Activated gamma-delta T cell treated with Interleukin-2 at 50 U/mL for 16 hours (primary cell): ENCODE measurements around the gene CRHR1.
A peak's percentile ranks its signal among the peaks of the same experiment; 100 is the strongest.

ENCODE experiments used
- DNase-seq: peaks from one replicate; pipeline ENCODE4 v3.0.0-alpha.2; 2020

The CRHR1 gene

DNA sequence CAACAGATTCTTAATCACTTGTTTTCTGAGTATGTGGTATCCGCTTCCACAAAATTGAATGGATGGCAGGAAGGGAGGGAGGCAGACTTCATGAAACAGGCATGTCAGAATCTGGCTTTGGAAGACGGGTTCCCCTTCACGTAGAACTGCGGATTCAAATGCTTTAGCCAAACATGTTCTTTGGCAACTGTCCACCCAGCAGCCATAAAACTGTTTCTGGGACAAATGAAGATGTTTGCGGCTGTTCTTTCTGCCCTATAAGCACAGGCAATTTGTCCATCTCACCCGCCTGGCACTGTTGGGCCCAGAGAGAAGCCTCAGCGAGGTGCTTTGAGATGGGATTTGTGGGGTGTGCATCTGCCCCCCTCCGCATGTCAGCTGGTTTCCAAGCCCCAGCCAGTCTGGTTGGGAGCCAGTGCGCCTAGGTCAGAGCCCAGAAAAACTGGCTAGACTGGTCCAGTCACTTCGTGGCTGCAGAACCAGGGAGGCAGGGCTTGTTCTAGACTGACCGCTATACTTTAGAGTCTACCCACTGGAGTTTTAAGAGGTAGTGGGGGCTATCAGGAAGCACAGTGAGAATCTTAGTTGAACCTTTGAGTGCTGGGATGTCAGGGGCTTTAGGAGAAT lies 6.3 kb downstream of the CRHR1 start:
- no peak for DNase-seq

DNA sequence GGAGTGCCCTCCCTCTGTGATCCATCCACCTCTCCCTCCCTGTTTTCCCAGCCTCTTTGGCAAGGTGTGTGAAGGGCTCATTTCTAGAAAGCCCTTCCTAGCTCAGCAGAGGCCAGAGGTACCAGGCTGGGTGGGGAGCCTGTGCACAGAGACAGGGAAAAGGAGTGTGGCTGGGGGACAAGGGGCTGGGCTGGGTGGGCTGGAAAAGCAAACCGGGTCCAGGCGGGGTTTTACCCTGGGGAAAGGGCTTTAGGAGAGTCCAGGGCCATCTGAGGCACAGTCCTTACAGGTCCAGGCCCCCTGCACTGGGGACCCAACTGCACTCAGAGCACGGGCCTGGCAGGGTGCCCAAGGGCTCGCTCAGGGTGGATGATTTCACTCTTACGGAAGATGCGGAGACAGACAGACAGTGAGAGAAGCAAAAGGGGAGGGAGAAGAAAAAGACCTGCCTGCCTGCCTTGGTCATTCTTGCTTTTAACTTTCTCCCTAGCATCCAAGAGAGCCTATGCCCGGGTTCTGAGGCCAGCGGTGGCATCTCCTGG lies 7.0 kb downstream of the CRHR1 start:
- no peak for DNase-seq

- DNase-seq = no peak
These were observed 7.8 kb downstream of the CRHR1 start for GRCh38 chr17:45791935-45792334.

- DNase-seq = no peak
These were observed 8.3 kb downstream of the CRHR1 start for GRCh38 chr17:45792437-45792836.

DNA sequence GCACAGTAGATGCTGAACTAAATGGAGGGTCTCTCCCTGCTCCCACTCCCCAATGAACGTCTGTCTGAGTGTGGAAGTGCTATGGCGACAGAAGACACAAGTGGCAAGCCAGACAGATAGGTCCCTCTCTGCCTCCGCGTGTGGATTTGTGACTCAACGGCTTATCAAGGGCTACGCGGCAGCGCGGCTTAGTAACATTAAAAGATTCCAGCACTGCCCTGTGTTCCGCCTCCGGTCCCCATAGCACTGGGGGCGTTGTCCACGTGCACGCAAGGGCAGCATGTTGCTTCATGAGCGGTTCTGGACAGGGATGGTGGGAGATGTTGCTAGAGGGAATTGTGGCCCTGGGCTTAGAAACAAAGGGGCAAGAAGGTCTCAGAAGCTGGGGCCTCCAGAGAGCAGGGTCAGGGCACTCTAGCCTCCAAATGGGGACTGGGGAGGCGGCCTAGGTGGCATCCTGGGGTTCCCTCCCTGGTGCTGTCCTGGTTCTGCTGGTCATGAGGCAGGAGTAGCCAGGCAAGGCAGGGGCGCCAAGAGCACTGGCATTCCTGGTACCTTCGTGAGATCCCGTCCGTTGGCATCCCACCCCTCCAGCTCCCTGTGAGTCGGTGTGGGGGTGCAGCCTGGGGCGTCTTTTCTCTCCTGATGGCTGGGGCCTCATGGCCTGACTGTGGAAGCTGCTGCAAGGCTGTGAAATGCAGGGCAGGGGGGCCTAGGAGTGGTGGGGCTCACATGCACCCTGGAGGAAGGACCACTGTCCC lies 9.1 kb downstream of the CRHR1 start:
- no peak for DNase-seq

DNA sequence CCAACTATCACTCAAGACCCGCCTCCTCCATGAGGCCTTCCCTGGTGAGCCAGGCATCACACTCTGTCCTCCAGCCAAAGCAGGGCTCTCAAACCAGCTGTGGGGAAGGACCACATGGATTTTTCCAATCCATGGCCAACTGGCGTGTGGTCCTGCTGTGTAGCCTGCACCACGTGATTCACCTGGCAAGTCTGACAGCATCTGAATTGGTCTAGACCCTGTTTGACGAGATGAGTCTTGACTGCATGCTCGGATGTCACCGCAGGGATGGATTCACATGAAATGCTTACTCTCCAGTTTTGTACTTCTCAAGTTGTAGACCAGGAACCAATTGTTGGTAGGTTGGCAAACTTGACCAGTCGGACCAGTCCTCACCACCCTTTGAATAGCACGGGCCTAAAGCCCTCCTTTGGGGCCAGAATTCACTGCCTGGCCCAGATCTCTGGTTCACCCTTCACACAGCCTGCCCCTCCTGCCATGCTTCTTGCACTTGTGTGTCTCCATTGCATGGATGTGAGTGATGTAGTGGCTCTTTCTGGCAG lies 9.9 kb downstream of the CRHR1 start:
- no peak for DNase-seq

GRCh38 chr17:45794840-45795239 lies 10.7 kb downstream of the CRHR1 start:
- DNase-seq = no peak

DNA sequence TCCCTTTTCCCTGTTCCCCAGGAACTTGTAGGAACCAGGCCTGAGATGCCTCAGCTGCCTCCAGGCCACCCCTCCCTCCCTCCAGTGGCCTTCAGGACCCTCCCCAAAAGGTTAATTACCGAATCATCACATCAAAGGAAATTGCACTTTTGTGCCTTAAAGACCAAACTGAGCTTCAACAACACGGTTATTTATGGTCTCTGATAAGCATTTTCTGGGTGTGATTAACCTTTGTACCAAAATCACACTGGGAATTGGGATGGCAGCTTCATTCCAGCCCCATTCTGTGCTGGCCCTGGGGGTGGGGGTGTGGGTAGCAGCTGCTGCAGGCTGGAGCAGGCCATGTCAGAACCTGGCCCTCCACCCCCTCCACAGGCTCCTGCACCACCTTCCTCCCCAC lies 16.7 kb downstream of the CRHR1 start:
- DNase-seq = no peak

- DNase-seq = no peak
These were observed 17.3 kb downstream of the CRHR1 start for GRCh38 chr17:45801421-45801820.

- DNase-seq = no peak
These were observed 24.7 kb downstream of the CRHR1 start for GRCh38 chr17:45808845-45809244.

GRCh38 chr17:45809499-45809898 lies 25.4 kb downstream of the CRHR1 start:
- no peak for DNase-seq

DNA sequence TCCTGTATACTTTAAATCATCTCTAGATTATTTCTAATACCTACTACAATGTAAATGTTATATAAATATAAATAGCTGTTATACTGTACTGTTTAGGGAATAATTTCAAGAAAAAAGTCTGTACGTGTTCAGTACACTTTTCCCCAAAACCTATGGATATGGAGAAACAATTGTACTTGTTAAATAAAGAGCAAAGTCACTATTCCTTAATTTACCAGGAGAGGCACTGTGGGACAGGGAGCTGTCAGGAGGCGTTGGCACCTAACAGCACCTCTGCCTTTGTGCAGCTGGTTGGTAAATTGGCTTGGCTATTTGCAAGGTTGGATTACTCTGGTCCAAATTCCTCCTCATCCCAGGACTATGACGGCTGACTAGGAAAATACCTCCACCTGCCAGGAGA lies 28.0 kb downstream of the CRHR1 start:
- no peak for DNase-seq

- DNase-seq = no peak
These were observed 29.1 kb downstream of the CRHR1 start for GRCh38 chr17:45813048-45813725.

DNA sequence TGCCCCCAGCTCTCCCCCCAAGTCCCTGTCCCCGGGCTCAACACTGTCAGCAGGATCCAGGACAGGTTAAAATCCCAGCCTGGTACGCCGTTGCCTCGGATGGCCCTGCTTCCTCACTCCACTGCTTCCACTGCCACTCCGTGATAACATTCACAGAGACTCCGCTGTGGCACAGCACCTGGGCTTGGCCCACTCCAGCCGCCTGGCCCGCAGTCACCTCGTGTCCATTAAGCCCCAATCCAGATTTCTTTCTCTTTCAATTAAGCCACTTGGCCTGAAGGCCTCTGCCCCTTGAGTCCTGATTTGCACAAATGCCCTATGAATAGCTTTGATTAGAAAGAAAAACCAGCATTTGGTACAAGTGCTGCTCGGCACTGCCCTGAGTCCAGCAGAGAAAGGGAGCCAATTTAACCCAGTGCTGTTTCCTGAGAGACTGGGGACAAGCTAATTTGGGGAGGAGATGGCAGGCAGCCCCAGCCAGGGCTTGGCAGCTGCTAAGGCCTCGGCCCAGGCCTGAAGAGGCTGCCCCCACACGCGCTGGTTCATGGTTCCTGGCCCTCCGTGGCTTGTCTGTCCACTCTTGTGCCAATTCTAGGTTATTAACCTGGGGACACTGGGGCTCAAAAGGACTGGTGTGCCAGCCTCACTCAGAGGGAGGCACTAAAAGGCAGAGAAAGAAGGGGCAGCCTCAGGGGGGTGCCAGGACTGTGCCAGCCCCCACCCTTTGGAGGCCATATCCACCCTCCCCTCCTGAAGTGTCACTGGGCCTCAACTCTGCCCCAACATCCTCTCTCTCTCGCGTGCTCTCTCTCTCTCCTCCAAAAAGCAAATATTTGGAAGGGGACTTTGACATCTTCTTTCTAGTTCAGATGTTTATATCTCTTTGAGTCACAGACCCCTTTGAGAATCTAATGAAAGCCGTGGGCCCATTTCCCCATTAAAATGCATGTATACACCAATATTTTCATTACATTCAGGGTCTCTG lies 30.8 kb downstream of the CRHR1 start:
- no peak for DNase-seq

GRCh38 chr17:45815752-45816151 lies 31.6 kb downstream of the CRHR1 start:
- no peak for DNase-seq

DNA sequence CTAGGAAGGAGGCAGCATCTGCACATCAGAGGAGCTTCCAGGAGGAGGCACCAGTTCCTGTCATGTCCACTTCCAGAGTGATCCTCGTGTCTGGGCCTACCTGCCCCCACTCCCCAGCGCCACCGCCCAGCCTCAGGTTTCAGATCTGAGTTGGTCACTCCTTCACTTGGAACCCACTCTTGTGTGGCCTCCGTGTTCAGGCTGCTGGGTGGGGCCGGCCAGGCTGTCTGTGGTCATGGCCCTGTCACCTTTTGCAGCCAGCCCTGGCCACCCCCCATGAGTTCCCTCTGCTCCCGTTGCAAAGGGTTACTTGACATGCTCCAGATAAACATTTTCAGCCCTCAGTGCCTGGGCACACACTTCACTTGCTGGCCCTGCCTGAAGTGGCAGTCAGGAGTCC lies 33.9 kb downstream of the CRHR1 start:
- no peak for DNase-seq

GRCh38 chr17:45818699-45819098 lies 34.6 kb downstream of the CRHR1 start:
- no peak for DNase-seq

DNA sequence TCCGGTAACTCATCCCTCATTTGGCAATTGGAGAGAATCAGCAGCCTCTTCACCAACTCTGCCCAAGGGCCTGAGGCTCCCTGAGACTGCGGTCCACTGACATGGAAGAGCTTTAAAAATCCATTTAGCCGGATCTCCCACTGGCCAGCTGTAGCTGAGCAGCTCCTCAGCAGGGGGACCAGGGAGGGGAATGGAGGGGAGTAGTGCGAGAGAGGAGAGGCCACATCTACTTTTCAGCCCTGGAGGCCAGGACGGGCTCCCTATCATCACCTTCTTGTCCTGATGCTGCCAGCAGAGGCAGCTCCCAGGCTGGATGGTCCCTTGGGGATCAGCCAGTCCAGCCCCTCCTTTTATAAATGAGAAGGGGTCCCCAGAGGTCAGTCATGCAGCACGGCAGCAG lies 35.5 kb downstream of the CRHR1 start:
- no peak for DNase-seq

DNA sequence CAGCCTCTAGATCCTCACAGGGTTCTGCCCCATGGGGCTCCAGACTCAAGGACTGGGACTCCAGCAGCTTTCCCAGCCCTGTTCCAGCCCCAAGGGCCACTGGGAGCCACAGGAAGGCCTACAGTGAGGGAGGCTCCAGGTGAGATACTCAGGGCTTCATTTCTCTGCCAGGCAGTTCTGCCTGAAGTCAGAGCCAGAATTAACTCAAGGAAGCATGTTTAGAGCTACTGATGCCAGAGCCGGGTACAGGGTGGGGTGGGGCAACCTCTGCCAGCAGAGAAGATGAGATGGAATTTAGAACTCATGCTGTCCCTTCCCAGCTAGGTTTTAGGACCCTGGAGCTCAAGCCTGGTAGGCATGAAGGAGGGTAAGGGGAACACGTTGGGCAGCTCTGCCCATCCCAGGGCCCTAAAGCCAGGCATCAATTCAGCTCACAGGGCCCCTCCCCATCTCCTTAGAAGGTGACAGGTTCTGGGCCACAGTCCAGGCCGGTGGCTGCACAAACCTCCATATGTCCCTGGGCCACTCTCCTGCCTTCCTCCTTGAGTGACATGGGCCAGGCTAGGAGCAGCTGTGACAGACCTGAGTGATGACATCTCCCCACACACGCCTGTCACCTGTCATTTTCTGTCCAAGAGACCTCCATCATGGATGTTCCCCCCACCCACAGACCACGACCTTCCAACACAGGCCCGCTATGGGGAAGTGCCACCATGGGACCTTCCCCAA lies 36.1 kb downstream of the CRHR1 start:
- DNase-seq = no peak

GRCh38 chr17:45821147-45821546 lies 37.0 kb downstream of the CRHR1 start:
- no peak for DNase-seq

DNA sequence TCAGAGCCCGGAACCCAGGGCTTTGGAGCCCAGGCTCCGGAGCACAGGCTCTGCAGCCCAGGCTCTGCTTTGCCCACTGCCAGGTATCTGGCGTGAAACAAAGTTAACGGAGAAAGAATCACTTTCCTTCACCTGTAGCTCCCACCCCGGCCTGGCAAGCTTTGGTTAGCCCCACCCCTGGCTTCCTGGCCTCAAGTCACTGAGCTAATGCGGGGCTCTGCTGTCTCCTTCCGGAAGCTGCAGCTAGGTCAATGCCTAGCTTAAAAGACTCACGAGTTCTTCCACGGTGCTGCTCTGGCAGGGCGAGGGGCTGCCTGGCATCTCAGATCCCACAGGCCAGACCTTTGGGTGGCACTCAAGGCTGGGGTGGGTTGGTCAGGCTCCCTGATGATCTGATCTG lies 39.5 kb downstream of the CRHR1 start:
- peak; percentile 11 for DNase-seq

- no peak for DNase-seq
These were observed 40.4 kb downstream of the CRHR1 start for GRCh38 chr17:45824475-45824874.
